Measurements from ENCODE around the gene SRC.

The SRC gene

GRCh38 chr20:37385176-37385575 is 39.2 kb downstream of the SRC start:
- peak; percentile 42 for DNase-seq

- peak; percentile 37 for DNase-seq
These were observed 39.9 kb downstream of the SRC start for GRCh38 chr20:37385659-37386504.

- peak; percentile 34 for DNase-seq
These were observed 40.7 kb downstream of the SRC start for GRCh38 chr20:37386505-37387251.

DNA sequence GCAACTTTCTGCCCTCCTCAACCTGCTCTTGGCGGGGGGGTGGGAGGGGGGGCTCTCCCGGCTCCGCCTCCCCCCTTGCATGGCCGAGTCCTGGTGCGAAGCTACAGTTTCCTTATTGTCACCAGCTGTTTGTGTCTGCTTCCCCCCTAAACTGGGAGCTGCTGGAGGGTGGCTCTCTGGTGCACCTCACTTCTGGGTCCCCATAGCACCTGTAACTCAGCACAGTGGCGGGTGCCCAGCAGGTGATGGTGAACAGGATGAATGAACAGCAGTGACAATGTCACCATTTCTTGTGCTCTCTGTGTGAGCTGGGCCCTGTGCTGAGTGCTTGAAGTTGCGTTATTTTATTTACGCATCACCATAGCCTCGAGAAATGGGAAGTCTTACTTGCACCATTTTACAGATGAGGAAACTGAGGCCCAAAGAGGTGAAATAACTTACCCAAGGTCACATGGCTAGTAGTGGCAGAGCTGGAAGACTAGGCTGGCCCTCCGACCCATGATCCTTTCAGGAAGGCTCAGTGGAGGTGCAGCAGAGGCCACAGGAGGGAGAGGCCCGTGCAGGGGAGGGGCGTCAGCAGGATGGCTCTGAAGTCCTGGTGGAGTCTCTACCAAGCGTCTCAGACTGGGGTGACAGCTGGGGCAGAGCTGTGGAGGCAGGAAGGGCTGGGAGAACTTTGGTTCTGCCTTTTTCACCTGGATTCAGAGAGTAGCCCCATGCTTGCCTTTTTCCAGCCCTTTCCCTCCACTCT is 41.8 kb downstream of the SRC start:
- peak; percentile 39 for DNase-seq

GRCh38 chr20:37388831-37389230 is 42.9 kb downstream of the SRC start:
- peak; percentile 40 for DNase-seq

DNA sequence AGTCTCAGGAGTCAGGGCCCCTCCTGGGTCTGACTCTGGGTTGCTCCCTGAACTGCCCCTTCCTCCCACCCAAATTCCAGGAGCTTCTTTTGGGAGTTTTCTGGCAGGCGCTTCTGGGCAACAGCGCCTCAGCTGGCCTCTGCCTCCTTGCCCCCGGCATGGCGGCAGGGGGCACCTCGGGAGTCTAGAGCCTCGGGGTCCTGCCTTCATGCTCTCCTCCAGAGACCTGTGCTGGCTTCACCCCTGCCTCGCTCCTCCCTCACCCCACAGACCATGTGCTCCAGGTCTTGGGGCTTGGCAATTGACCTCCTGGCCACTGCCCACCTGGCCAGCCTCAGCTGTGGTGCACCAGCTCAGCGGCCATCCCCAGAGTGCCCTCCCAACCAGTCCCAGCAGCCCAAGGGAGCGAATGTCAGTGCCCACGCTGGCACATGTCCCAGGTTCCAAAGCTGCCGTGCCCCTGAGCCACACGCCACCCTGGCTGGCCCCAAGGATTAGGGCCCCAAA is 43.4 kb downstream of the SRC start:
- DNase-seq, result peak; percentile 40

- peak; percentile 60 for DNase-seq
These were observed 43.9 kb downstream of the SRC start for GRCh38 chr20:37389844-37390275.

- peak; percentile 27 for DNase-seq
These were observed 44.6 kb downstream of the SRC start for GRCh38 chr20:37390503-37390890.

DNA sequence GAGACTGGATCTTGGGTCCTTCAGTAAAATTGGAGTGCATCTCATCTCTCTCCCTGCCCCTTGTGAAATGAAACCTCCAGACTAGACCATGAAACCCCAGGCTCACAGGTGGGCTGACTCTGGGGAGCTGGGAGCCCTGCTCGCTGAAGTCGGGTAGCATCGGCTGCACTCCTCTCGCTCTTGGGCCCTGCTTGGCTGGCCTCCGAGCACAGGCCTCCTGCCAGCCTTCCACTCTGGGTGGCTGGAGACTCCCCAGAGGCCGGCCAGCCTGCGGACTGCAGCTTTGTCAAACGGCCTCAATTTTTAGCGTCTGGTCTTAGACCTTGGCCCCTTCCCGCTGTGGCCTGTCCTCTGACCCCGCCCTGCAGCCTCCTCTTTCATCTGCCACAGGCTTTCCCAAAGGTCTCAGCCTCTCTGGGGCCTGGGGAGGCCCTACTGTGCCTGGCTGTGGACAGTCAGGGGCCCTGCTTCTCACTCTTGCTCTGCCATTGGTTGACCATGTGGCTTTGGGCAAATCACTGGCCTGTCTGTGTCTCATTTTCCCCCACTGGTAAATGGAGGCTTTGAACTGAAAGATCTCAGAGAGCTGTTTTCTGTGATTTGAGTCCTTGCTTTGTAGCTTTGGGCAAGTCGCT is 45.1 kb downstream of the SRC start:
- DNase-seq, result peak; percentile 55

- DNase-seq, result peak; percentile 71
These were observed 46.7 kb downstream of the SRC start for GRCh38 chr20:37392441-37393195.

DNA sequence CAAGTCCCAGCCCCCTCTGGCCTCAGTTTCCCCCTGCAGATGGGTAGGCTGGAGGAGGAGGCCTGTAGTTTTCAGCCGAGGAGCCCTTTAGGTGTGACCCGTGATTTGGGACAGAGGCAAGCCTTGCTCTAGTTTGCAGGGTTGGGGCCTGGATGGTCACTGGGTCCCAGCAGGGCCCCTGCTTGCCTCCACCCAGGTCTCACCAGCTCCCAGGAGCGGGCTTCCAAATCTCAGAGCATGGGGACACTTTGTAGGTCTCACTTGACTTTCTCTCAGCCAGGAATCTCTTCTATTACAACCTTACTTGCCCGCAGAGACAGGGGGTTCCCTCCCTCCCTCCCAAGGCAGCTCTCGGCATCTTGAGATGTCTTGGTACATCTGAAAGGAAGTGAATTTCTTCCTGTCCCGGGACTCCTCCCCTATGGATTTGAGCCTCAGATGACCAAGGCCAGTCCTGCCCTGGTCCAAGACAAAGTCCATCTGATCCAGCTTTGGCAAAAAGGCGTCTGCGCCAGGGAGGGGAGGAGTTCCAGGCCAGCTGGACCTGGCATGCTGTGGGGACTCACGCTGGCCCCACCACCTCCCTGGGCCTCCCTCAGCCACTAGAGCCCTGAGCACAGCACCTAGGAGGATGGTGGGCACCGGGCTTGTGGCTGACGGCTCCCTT is 47.4 kb downstream of the SRC start:
- DNase-seq, result peak; percentile 53

DNA sequence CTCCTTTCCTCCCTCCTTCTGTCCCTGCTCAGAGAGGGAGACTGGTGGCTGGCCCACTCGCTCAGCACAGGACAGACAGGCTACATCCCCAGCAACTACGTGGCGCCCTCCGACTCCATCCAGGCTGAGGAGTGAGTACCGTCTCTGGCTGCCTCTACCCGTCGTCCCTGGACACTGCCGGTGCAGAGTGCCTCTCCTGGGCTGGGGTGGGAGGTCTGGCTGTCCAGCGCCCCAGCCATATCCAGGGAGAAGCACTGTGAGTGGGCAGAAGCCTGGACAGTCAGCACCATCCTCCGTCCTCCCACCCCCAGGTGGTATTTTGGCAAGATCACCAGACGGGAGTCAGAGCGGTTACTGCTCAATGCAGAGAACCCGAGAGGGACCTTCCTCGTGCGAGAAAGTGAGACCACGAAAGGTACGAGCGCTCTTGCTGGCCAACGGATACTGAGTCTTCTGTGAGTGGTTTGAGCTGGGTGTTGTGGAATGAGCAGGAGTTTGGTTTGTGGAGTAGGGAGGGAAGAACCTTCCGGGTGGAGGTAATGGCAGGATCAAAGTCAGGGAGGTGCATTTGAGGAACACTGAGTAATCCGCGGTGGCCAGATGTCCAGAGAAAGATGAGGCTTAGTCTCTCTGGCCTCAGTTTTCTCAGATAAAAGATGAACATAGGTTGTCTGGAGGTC is 48.1 kb downstream of the SRC start:
- DNase-seq, result peak; percentile 55

GRCh38 chr20:37394543-37395409 is 48.8 kb downstream of the SRC start:
- peak; percentile 73 for DNase-seq

DNA sequence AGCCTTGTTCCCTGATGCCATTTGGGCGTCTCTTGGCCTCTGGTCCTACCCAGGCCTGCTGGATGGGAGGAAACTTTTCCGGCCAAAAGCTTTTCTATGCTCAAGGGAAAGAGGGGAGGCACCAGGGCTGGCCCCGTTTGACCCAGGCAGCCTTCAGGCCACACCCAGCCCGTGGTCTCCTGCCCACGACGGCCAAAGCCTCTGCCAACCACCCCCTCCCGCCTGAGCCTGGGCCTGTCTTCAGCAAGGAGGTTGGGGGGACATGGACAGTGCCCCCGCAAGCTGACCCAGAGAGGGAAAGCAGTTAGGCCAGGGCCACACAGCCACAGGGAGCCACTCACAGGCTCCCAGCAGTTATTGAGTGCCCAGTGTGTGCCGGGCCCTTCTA is 49.5 kb downstream of the SRC start:
- no peak for DNase-seq

DNA sequence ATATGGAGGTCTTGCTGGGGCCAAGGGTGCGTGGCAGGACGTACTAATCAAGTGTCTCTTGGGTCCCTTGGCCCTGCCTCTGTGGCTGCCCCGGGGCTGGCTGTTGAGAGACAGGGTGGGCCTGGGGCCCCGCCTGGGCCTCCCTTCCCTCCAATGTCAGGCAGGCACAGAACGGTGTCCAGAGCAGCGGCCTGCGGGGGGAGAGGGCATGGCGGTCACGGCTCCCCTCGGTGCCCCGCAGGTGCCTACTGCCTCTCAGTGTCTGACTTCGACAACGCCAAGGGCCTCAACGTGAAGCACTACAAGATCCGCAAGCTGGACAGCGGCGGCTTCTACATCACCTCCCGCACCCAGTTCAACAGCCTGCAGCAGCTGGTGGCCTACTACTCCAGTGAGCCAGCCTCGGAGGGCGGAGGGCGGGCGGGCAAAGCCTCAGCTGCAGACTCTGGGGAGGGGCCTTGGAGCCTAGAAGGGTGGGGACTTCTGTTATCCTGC is 50.0 kb downstream of the SRC start:
- peak; percentile 93 for DNase-seq

DNA sequence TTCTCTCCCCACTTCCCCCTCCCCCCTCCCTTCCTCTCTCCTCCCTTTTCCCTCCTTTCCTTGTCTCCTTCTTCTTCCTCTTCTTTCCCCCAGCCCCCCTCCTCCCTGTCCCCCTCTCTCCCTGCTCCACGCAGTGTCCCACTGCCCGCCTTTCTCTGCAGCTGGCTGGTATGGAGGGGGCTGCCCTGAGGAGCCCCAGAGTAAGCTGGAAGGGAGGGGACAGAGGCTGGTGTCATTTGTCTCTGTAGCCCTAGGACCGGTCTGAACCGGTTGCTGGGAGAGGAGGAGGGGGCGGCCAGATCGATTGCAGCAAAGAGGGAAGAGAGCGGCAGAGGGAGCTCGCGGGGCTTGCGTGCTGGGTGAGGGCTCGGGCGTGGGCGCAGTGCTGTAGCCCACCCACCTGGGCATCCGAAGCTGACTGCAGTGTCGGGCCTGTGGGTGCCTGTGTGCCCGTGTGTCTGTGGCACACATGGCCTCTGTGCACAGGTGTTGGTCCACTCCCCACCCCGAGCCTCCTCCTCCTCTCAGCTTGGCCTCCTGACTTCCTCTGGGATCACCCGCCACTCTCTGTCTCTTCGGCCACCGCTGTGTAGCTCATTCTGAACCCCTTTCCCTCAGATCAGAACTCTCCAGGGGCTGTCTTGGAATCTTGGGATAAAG is 50.6 kb downstream of the SRC start:
- peak; percentile 93 for DNase-seq

- DNase-seq, result no peak
These were observed 51.4 kb downstream of the SRC start for GRCh38 chr20:37397076-37397953.

Data from islet precursor cell (in vitro differentiated cells).